ENCODE results near the gene HECTD1. TPM values are rescaled to one million over a fixed set of nuclear protein-coding genes. Genes with fewer than 3 reads are reported as not detected.
"Not testable (repeated sequence)": the region's sequence is repeated elsewhere in the genome, so short reads cannot be mapped to it uniquely, and the experiment has no call there.

Gene HECTD1
- total and polyA plus RNA-seq, 3 donors from 2014 or later: 124 to 235 (median 232) TPM

GRCh38 chr14:31243860-31244259 is 36.3 kb upstream of the HECTD1 start:
- no peaks in the 10 kb centered on the region for H3K36me3 ChIP-seq (ENCODE audit: low read depth, missing control alignments)
- H3K4me1 ChIP-seq: no peaks in the 10 kb centered on the region
- intact Hi-C loops (cut with DNase I; ENCODE audit: low total_unique reads): no loop called here
- H3K27ac ChIP-seq: no peak overlapping the region
- H3K27me3 ChIP-seq: no peaks in the 10 kb centered on the region
- DNase-seq: no peak
- WGBS, 2 donors: 92% methylated on average over 8 of the region's 8 CpGs
- no peaks in the 10 kb centered on the region for H3K9me3 ChIP-seq
- H3K4me3 ChIP-seq: no peak overlapping the region
- TF ChIP-seq POLR2A (IDR thresholded peaks at IDR 0.05) (no peak), CTCF (IDR thresholded peaks at IDR 0.05) (no peak)

GRCh38 chr14:31242161-31242940 is 34.8 kb upstream of the HECTD1 start:
- H3K27me3 ChIP-seq; H3K9me3 ChIP-seq; H3K27ac ChIP-seq; intact Hi-C loops (cut with DNase I; ENCODE audit: low total_unique reads); H3K36me3 ChIP-seq (ENCODE audit: low read depth, missing control alignments); H3K4me1 ChIP-seq; H3K4me3 ChIP-seq; DNase-seq: not testable (repeated sequence)
- WGBS, 2 donors: 76 to 78% methylated on average over 10 of the region's 10 CpGs

- Histone ChIP-seq H3K36me3 (ENCODE audit: low read depth, missing control alignments) (no peaks in the 10 kb centered on the region), H3K27me3 (no peaks in the 10 kb centered on the region), H3K9me3 (no peaks in the 10 kb centered on the region), H3K4me3 (no peak overlapping the region), H3K27ac (no peak overlapping the region), H3K4me1 (no peaks in the 10 kb centered on the region)
- no peak for DNase-seq
- 48 to 51% methylated on average over 2 of the region's 2 CpGs for WGBS, 2 donors
- TF ChIP-seq CTCF (IDR thresholded peaks at IDR 0.05): no peak
- no peak for TF ChIP-seq POLR2A (IDR thresholded peaks at IDR 0.05)
- intact Hi-C loops (cut with DNase I; ENCODE audit: low total_unique reads): no loop called here
These were observed 34.0 kb upstream of the HECTD1 start for GRCh38 chr14:31241450-31242114.

- no peak for DNase-seq
- Histone ChIP-seq H3K4me3 (no peak overlapping the region), H3K36me3 (ENCODE audit: low read depth, missing control alignments) (no peaks in the 10 kb centered on the region), H3K9me3 (no peaks in the 10 kb centered on the region), H3K27me3 (no peaks in the 10 kb centered on the region), H3K4me1 (no peaks in the 10 kb centered on the region), H3K27ac (no peak overlapping the region)
- 82 to 88% methylated on average over 6 of the region's 6 CpGs for WGBS, 2 donors
- intact Hi-C loops (cut with DNase I; ENCODE audit: low total_unique reads): no loop called here
- TF ChIP-seq CTCF (IDR thresholded peaks at IDR 0.05) (no peak), POLR2A (IDR thresholded peaks at IDR 0.05) (no peak)
These were observed 32.1 kb upstream of the HECTD1 start for GRCh38 chr14:31239741-31240140.

GRCh38 chr14:31235462-31235861 is 27.9 kb upstream of the HECTD1 start:
- Histone ChIP-seq H3K36me3 (ENCODE audit: low read depth, missing control alignments) (no peaks in the 10 kb centered on the region), H3K9me3 (no peaks in the 10 kb centered on the region), H3K4me3 (no peak overlapping the region), H3K27ac (no peak overlapping the region), H3K4me1 (no peaks in the 10 kb centered on the region), H3K27me3 (no peaks in the 10 kb centered on the region)
- TF ChIP-seq POLR2A (IDR thresholded peaks at IDR 0.05) (no peak), CTCF (IDR thresholded peaks at IDR 0.05) (no peak)
- WGBS, 2 donors: 90 to 94% methylated on average over 3 of the region's 3 CpGs
- no peak for DNase-seq
- intact Hi-C loops (cut with DNase I; ENCODE audit: low total_unique reads): no loop called here

Measured in testis (tissue), 3 donors.